Measurements from ENCODE around the gene ASZ1.

GRCh38 chr7:117385363-117386109 lies 41.8 kb downstream of the ASZ1 start:
- TF ChIP-seq CTCF (IDR thresholded peaks at IDR 0.05; ENCODE audit: borderline replicate concordance, extremely low read depth, low read length, poor library complexity, severe bottlenecking) (peak; percentile 62), EZH2 (IDR thresholded peaks at IDR 0.05; ENCODE audit: borderline replicate concordance, low read depth, low read length, severe bottlenecking) (no peak)

Measured in DND-41 (cell line).